Measurements from ENCODE around the gene CMTR1.

DNA sequence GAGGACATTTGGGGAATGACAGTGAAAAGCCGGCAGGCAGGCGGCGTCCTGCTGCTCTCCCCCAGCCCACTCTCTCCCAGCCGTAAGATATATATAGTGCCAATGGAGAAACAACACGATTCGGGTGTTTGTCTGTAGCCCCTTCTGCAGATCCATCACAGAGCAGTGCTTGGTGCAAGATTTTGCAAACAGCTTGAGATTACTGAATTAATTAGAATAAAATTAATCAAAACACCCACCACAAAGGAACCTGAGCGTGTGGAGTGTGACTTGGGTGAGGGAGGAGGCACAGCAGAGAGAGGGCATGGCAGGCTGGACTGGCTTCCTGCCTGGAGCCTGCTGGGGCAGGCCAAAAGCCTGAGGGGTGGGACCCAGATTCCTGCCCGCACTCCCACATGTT lies 95.5 kb downstream of the CMTR1 start:
- no peak for TF ChIP-seq KLF16 (tag by site-specific recombination; IDR thresholded peaks at IDR 0.05)
- TF ChIP-seq, protein P1, sequence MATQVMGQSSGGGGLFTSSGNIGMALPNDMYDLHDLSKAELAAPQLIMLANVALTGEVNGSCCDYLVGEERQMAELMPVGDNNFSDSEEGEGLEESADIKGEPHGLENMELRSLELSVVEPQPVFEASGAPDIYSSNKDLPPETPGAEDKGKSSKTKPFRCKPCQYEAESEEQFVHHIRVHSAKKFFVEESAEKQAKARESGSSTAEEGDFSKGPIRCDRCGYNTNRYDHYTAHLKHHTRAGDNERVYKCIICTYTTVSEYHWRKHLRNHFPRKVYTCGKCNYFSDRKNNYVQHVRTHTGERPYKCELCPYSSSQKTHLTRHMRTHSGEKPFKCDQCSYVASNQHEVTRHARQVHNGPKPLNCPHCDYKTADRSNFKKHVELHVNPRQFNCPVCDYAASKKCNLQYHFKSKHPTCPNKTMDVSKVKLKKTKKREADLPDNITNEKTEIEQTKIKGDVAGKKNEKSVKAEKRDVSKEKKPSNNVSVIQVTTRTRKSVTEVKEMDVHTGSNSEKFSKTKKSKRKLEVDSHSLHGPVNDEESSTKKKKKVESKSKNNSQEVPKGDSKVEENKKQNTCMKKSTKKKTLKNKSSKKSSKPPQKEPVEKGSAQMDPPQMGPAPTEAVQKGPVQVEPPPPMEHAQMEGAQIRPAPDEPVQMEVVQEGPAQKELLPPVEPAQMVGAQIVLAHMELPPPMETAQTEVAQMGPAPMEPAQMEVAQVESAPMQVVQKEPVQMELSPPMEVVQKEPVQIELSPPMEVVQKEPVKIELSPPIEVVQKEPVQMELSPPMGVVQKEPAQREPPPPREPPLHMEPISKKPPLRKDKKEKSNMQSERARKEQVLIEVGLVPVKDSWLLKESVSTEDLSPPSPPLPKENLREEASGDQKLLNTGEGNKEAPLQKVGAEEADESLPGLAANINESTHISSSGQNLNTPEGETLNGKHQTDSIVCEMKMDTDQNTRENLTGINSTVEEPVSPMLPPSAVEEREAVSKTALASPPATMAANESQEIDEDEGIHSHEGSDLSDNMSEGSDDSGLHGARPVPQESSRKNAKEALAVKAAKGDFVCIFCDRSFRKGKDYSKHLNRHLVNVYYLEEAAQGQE (tag by site-specific recombination; IDR thresholded peaks at IDR 0.05) = no peak
- TF ChIP-seq, protein P2, sequence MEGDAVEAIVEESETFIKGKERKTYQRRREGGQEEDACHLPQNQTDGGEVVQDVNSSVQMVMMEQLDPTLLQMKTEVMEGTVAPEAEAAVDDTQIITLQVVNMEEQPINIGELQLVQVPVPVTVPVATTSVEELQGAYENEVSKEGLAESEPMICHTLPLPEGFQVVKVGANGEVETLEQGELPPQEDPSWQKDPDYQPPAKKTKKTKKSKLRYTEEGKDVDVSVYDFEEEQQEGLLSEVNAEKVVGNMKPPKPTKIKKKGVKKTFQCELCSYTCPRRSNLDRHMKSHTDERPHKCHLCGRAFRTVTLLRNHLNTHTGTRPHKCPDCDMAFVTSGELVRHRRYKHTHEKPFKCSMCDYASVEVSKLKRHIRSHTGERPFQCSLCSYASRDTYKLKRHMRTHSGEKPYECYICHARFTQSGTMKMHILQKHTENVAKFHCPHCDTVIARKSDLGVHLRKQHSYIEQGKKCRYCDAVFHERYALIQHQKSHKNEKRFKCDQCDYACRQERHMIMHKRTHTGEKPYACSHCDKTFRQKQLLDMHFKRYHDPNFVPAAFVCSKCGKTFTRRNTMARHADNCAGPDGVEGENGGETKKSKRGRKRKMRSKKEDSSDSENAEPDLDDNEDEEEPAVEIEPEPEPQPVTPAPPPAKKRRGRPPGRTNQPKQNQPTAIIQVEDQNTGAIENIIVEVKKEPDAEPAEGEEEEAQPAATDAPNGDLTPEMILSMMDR (tag by site-specific recombination; IDR thresholded peaks at IDR 0.05) = no peak
- no peak for TF ChIP-seq ZNF239 (tag by site-specific recombination; IDR thresholded peaks at IDR 0.05)
- no peak for TF ChIP-seq ZNF155 (tag by site-specific recombination; IDR thresholded peaks at IDR 0.05)
- TF ChIP-seq, protein P3, sequence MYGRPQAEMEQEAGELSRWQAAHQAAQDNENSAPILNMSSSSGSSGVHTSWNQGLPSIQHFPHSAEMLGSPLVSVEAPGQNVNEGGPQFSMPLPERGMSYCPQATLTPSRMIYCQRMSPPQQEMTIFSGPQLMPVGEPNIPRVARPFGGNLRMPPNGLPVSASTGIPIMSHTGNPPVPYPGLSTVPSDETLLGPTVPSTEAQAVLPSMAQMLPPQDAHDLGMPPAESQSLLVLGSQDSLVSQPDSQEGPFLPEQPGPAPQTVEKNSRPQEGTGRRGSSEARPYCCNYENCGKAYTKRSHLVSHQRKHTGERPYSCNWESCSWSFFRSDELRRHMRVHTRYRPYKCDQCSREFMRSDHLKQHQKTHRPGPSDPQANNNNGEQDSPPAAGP (tag by site-specific recombination; IDR thresholded peaks at IDR 0.05) = no peak
- TF ChIP-seq ZBTB21 (tag by site-specific recombination; IDR thresholded peaks at IDR 0.05) = no peak
- no peak for TF ChIP-seq YY1 (tag by site-specific recombination; IDR thresholded peaks at IDR 0.05)
